Measurements from ENCODE around the gene UCP1.

UCP1 gene, protein sequence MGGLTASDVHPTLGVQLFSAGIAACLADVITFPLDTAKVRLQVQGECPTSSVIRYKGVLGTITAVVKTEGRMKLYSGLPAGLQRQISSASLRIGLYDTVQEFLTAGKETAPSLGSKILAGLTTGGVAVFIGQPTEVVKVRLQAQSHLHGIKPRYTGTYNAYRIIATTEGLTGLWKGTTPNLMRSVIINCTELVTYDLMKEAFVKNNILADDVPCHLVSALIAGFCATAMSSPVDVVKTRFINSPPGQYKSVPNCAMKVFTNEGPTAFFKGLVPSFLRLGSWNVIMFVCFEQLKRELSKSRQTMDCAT

DNA sequence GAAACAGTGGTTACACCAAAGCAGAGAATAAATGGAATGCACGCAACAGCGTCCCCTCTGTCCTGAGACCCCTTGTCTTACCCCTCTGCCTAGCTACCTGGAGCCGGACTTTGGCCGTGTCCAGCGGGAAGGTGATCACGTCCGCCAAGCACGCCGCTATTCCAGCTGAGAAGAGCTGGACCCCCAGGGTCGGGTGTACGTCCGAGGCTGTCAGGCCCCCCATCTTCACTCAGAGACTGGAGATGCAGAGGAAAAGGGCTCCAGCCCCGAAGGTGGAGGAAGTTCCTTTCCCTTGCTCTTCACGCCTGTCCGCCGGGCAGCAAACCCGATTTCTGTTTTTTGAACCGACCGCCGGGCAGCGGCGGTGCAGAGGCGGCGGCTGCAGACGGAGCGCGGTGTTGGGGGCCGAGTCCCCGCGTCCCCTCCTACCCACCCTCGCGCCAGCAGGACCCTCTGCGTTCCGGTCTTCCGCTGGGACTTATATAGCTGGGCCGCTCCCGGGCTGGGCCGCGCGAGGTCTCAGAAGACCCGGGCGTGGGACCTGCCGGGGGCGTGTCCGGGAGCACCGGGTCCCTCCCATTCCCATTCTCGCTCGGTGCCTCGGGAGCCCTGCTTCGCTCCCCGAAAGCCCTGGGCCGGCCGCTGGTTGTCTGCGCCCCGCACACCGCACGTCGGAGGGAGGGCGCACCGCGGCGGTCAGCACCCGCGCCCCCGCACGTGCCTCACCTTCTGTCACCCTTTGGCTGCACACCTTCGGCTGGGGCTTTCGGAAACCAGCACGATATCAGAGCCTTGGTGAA lies at the start of gene UCP1:
UCP1 (minus strand) TSS at position 455 of the 800 bp plus-strand sequence; CDS start at position 223, 232 bp downstream.
- DNase-seq (ENCODE audit: low spot score), result no peak
- Histone ChIP-seq H3K4me3 (ENCODE audit: severe bottlenecking) (peak within 1 kb of the TSS; percentile 10), H3K9me3 (ENCODE audit: severe bottlenecking) (no peaks in the 10 kb centered on the region), H3K4me1 (ENCODE audit: insufficient read depth, poor library complexity, severe bottlenecking) (no peaks in the 10 kb centered on the region), H3K27ac (ENCODE audit: poor library complexity, severe bottlenecking) (no peak within 1 kb of the TSS), H3K36me3 (ENCODE audit: low read depth) (no peaks in the 10 kb centered on the region), H3K27me3 (ENCODE audit: insufficient read depth, poor library complexity, severe bottlenecking) (peaks cover 55% of the 10 kb centered on the region)
- TF ChIP-seq, protein P1, sequence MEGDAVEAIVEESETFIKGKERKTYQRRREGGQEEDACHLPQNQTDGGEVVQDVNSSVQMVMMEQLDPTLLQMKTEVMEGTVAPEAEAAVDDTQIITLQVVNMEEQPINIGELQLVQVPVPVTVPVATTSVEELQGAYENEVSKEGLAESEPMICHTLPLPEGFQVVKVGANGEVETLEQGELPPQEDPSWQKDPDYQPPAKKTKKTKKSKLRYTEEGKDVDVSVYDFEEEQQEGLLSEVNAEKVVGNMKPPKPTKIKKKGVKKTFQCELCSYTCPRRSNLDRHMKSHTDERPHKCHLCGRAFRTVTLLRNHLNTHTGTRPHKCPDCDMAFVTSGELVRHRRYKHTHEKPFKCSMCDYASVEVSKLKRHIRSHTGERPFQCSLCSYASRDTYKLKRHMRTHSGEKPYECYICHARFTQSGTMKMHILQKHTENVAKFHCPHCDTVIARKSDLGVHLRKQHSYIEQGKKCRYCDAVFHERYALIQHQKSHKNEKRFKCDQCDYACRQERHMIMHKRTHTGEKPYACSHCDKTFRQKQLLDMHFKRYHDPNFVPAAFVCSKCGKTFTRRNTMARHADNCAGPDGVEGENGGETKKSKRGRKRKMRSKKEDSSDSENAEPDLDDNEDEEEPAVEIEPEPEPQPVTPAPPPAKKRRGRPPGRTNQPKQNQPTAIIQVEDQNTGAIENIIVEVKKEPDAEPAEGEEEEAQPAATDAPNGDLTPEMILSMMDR (IDR thresholded peaks at IDR 0.05; ENCODE audit: poor library complexity, severe bottlenecking), result no peak
- peak; percentile 75 for ATAC-seq (ENCODE audit: low read depth)

DNA sequence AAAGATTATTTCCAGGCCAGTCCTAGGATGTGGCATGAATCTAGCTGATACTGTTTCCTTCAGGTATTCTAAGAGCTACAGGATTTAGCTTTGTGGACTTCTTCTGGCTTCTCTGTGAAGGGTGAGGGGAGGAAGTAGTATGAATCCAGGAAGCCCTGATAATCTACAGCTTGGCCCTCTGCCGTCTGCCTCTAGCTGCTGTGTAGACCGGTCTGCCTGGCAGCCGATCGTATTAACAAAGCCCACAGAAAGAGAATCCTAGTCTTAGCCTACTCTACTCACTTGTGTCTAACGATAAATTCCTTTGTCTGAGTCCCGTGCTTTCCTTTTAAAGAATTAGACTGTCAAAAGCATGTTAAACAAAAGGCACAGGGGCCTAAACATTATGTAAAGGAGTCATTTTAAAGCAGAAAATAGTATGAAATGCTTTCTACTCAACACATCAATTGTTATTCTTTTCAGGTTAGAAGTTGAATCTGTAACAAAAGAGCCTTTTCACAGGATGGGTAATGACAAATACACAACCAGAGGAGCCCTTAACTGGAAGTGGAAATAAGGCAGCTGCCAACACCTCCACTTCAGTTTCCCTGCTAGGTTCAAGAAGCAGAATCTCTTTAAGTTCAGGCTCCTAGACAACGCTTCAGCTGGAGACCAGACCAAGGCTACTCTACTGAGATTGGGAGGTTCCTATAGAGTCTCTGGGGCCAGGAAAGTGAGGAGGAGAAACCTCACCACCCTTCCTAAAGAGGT lies 48.9 kb upstream of the UCP1 start:
- TF ChIP-seq, protein P1 (IDR thresholded peaks at IDR 0.05; ENCODE audit: poor library complexity, severe bottlenecking), result no peak
- Histone ChIP-seq H3K27ac (ENCODE audit: poor library complexity, severe bottlenecking) (no peak overlapping the region), H3K9me3 (ENCODE audit: severe bottlenecking) (no peaks in the 10 kb centered on the region), H3K27me3 (ENCODE audit: insufficient read depth, poor library complexity, severe bottlenecking) (no peaks in the 10 kb centered on the region), H3K4me1 (ENCODE audit: insufficient read depth, poor library complexity, severe bottlenecking) (no peaks in the 10 kb centered on the region), H3K4me3 (ENCODE audit: severe bottlenecking) (no peak overlapping the region), H3K36me3 (ENCODE audit: low read depth) (no peaks in the 10 kb centered on the region)
- DNase-seq (ENCODE audit: low spot score) (no peak), ATAC-seq (ENCODE audit: low read depth) (no peak)

DNA sequence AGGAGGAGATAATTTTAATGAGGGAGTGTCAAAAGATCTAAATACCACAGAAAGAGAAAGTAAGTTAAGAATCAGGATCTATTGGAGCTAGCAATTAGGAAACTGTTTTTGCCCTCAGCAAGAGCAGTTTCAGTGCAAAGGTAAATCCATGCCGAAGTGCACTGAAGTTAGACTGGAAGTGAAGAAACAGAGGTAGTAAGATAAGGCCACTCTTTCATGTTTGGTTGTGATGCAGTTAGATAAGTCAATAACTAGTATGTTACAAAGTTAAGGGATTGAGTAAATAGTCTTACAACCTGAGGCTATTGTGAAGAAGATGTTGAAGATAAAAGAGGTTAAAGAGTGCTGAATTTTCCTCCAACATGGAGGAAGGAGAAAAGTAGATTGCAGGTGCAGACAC lies 46.7 kb upstream of the UCP1 start:
- Histone ChIP-seq H3K27me3 (ENCODE audit: insufficient read depth, poor library complexity, severe bottlenecking) (no peaks in the 10 kb centered on the region), H3K9me3 (ENCODE audit: severe bottlenecking) (no peaks in the 10 kb centered on the region), H3K4me1 (ENCODE audit: insufficient read depth, poor library complexity, severe bottlenecking) (no peaks in the 10 kb centered on the region), H3K4me3 (ENCODE audit: severe bottlenecking) (no peak overlapping the region), H3K36me3 (ENCODE audit: low read depth) (no peaks in the 10 kb centered on the region), H3K27ac (ENCODE audit: poor library complexity, severe bottlenecking) (no peak overlapping the region)
- TF ChIP-seq, protein P1 (IDR thresholded peaks at IDR 0.05; ENCODE audit: poor library complexity, severe bottlenecking), result no peak
- no peak for DNase-seq (ENCODE audit: low spot score)
- ATAC-seq (ENCODE audit: low read depth), result no peak

DNA sequence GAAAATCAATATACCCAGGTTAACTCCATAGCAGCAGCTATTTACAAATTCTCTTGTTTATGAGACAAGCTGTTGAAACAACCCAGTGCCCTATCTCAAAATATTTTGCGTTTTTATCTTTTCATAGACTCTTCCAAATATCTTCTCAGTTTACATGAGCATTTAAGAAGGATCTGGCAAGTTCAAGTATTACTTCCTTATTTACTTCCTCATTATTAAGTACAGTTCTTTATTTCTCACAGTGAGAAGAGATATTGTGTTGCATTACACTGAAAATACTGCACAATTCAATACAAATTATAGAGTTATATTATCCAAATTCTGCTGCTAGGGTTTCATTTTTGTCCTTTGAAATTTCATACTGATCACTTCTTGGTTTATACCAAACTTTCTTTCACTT lies 43.6 kb upstream of the UCP1 start:
- Histone ChIP-seq H3K27me3 (ENCODE audit: insufficient read depth, poor library complexity, severe bottlenecking) (no peaks in the 10 kb centered on the region), H3K9me3 (ENCODE audit: severe bottlenecking) (no peaks in the 10 kb centered on the region), H3K4me1 (ENCODE audit: insufficient read depth, poor library complexity, severe bottlenecking) (no peaks in the 10 kb centered on the region), H3K27ac (ENCODE audit: poor library complexity, severe bottlenecking) (no peak overlapping the region), H3K4me3 (ENCODE audit: severe bottlenecking) (no peak overlapping the region), H3K36me3 (ENCODE audit: low read depth) (no peaks in the 10 kb centered on the region)
- TF ChIP-seq, protein P1 (IDR thresholded peaks at IDR 0.05; ENCODE audit: poor library complexity, severe bottlenecking), result no peak
- ATAC-seq (ENCODE audit: low read depth) (no peak), DNase-seq (ENCODE audit: low spot score) (no peak)

All from RWPE2 (cell line).